Astrocyte of the cerebellum (primary cell): ENCODE results near the gene TRIM49.
"Not testable (repeated sequence)": the region's sequence is repeated elsewhere in the genome, so short reads cannot be mapped to it uniquely, and the experiment has no call there.

Source experiments
- DNase-seq: peaks from one replicate; pipeline ENCODE4 v3.0.0-alpha.2; 2011; ENCODE audit warnings: low read depth
- H3K4me3 ChIP-seq: 2 replicates; pipeline ENCODE4 v1.5.1; 2011; ENCODE audit warnings: mild to moderate bottlenecking, low read depth, low read length, moderate library complexity
- in situ Hi-C: cut with HindIII; loops from 2 replicates; pipeline ENCODE4 v1.10.0; 2017; ENCODE audit warnings: low sequenced_read_pairs

TRIM49 gene

DNA sequence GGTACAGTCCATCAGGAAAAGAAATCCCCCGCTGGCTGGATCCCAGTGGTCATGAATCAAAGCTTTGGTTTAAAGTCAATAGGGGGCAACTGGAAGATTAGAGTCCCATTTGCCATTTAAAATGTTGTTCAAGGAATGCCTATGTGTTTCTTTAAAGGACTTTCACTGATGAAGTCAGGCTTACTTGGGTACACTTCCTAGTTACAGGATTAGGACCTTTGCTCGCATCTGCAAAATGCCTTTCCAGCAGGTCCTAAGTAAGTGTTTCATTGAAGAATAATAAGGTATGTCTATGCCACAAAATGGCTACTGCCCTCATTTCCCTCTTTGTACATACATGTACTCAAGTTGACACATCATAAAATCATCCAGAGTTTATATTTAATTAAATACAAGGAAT, at the start of gene TRIM49:
Gene TRIM49 (minus strand): TSS at position 101 of the 400 bp plus-strand sequence. CDS start 4,106 bp downstream, outside the sequence.
- in situ Hi-C loops, DNase-seq: not testable (repeated sequence)

DNA sequence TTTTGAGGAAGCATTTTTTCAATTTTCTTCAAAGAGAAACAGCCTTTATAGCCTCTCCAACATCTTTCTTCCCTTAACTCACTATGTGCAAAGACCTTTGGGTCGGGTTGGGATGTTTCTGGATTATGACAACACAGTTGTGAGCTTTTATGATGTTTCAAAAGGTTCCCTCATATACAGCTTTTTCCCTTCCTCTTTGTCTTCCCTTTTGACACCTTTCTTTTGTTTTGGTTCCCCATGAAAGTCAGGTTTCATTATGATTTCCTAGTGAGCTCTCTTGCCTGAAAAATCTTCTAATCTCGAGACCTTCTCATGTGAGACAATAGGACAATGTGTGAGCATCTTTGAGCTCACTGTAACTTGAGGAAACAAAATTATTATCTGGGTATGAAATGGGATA, 18.3 kb upstream of the TRIM49 start:
- DNase-seq, H3K4me3 ChIP-seq, in situ Hi-C loops: not testable (repeated sequence)

More for the DNA sequence above, at the start of gene TRIM49:
- not testable (repeated sequence) for H3K4me3 ChIP-seq

DNA sequence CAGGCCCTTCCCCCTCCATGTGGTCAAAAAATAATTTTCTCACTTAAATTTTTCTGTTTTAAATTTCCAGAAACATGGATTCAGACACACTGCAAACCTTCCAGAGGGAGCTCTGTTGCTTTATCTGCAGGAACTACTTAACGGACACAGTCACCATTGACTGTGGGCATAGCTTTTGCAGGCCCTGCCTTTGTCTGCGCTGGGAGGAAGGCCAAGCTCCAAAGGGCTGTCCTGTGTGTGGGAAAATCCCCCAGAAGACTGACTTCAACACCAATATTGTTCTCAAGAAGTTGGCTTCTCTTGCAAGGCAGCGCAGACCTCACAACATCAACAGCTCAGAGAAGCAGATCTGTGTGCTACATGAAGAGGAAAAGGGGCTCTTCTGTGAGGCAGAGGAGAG, 11.6 kb upstream of the TRIM49 start:
- in situ Hi-C loops, H3K4me3 ChIP-seq, DNase-seq: not testable (repeated sequence)

GRCh38 chr11:89813535-89813934, 5.2 kb upstream of the TRIM49 start:
- H3K4me3 ChIP-seq, DNase-seq, in situ Hi-C loops: not testable (repeated sequence)

- in situ Hi-C loops, DNase-seq, H3K4me3 ChIP-seq: not testable (repeated sequence)
Observed at GRCh38 chr11:89787506-89788063, 20.8 kb downstream of the TRIM49 start.

DNA sequence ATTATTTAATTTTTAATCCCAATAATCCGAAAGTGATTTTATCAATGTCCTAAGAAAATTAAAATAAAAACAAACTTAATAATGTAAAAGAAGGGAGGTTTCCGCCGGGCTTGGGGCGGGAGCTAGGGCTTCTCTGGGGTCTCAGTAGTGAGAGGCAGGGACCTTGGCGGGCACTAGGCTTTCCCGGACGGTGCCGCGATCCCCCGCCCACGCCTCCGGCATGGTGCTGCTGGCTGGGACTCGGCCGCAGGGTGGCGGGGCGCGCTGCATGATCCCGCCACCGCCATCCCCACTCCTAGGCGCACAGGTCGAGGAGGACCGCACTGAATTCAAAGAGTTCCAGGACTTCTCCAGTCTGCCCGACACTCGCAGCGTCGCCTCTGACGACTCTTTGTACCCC, 22.6 kb downstream of the TRIM49 start:
- in situ Hi-C loops, DNase-seq, H3K4me3 ChIP-seq: not testable (repeated sequence)

DNA sequence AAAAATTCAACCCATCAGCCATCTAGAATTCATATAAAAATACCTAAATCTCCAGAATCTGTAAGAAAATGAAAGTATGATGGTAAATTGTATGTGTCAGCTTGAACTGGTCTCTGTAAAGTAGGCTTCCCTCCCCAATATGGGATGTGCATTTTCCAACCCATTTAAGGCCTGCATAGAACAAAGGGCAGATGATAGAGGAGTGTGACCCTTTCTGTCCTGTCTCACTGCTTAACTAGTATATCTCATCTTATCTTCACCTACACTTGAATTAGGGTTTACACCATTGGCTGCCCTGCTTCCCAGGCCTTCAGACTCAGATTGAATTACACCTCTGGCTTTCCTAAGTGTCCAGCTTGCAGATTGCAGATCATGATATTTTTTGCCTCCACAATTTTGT, 57.6 kb downstream of the TRIM49 start:
- H3K4me3 ChIP-seq, in situ Hi-C loops, DNase-seq: not testable (repeated sequence)
